ENCODE data around the gene PSMA6.
A peak's percentile ranks its signal among the peaks of the same experiment; 100 is the strongest.

The PSMA6 gene

GRCh38 chr14:35336494-35337268 is 44.5 kb downstream of the PSMA6 start:
- no peak for TF ChIP-seq CTCF (conservative IDR thresholded peaks at IDR 0.05)
- peak overlapping the region; percentile 77; the same call in 1 of the 2 replicates for H3K27ac ChIP-seq

- no peak for TF ChIP-seq CTCF (conservative IDR thresholded peaks at IDR 0.05)
- peak overlapping the region; percentile 77; the same call in 1 of the 2 replicates for H3K27ac ChIP-seq
Measured at GRCh38 chr14:35337269-35338255, 45.4 kb downstream of the PSMA6 start.

- no peak for TF ChIP-seq CTCF (conservative IDR thresholded peaks at IDR 0.05)
- H3K27ac ChIP-seq, result no peak overlapping the region
Measured at GRCh38 chr14:35338731-35339405, 46.7 kb downstream of the PSMA6 start.

- TF ChIP-seq CTCF (conservative IDR thresholded peaks at IDR 0.05), result no peak
- H3K27ac ChIP-seq, result no peak overlapping the region; the same call in 1 of the 2 replicates
Measured at GRCh38 chr14:35339761-35340406, 47.7 kb downstream of the PSMA6 start.

GRCh38 chr14:35340616-35341453 is 48.7 kb downstream of the PSMA6 start:
- no peak for TF ChIP-seq CTCF (conservative IDR thresholded peaks at IDR 0.05)
- H3K27ac ChIP-seq, result peak overlapping the region; percentile 92

GRCh38 chr14:35341454-35341750 is 49.2 kb downstream of the PSMA6 start:
- no peak for TF ChIP-seq CTCF (conservative IDR thresholded peaks at IDR 0.05)
- H3K27ac ChIP-seq, result peak overlapping the region; percentile 92

Data from VCaP (cell line).